Measurements from ENCODE around the gene WWTR1. TPM values are rescaled to one million over a fixed set of nuclear protein-coding genes. Genes with fewer than 3 reads are reported as not detected.

WWTR1 gene
- total and polyA plus RNA-seq, 4 experiments from 2014 or later, result 0.41 to 1.2 (median 1.1) TPM; not detected in 1

DNA sequence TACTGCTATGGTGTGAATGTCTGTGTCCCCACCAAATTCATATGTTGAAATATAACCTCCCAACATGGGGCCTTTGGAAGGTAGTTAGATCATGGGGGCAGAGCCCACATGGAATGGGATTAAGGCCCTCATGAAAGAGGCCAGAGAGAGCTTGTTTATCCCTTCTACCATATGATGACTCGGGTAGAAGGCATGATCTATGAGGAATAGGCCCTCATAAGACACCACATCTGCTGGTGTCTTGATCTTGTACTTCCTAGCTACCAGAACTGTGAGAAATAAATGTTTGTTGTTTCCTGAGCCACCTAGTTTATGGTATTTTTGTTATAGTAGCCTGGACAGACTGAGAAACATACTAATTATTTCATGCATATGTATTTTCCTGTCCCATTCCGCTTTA is 51.9 kb downstream of the WWTR1 start:
- Mint-ChIP-seq H3K27me3 (peaks cover 0 to 9% of the 10 kb centered on the region in 2 donors), H3K27ac (no peak overlapping the region), H3K36me3 (no peaks in the 10 kb centered on the region), H3K4me3 (no peak overlapping the region), H3K4me1 (no peaks in the 10 kb centered on the region), H3K9me3 (peaks cover 0 to 2% (median 0%) of the 10 kb centered on the region in 8 donors)
- H3K27me3 ChIP-seq (ENCODE audit: insufficient read depth, low read length), result no peaks in the 10 kb centered on the region
- no peak overlapping the region for H3K4me3 ChIP-seq (ENCODE audit: low read length in 2 of 2)
- POLR2A ChIA-PET (ENCODE audit: partially characterized antibody), result no interaction called here
- no peaks in the 10 kb centered on the region for H3K9me3 ChIP-seq (ENCODE audit: control insufficient read depth in 1 of 2, low read length in 2 of 2)
- no peak for DNase-seq
- H3K36me3 ChIP-seq (ENCODE audit: insufficient read depth, low read length), result no peaks in the 10 kb centered on the region
- intact Hi-C loops (cut with micrococcal nuclease), result no loop called here
- CTCF ChIA-PET (ENCODE audit: partially characterized antibody), result no interaction called here
- no peak overlapping the region for H3K27ac ChIP-seq (ENCODE audit: low read depth, low read length)
- no peaks in the 10 kb centered on the region for H3K4me1 ChIP-seq (ENCODE audit: insufficient read depth, low read length)

DNA sequence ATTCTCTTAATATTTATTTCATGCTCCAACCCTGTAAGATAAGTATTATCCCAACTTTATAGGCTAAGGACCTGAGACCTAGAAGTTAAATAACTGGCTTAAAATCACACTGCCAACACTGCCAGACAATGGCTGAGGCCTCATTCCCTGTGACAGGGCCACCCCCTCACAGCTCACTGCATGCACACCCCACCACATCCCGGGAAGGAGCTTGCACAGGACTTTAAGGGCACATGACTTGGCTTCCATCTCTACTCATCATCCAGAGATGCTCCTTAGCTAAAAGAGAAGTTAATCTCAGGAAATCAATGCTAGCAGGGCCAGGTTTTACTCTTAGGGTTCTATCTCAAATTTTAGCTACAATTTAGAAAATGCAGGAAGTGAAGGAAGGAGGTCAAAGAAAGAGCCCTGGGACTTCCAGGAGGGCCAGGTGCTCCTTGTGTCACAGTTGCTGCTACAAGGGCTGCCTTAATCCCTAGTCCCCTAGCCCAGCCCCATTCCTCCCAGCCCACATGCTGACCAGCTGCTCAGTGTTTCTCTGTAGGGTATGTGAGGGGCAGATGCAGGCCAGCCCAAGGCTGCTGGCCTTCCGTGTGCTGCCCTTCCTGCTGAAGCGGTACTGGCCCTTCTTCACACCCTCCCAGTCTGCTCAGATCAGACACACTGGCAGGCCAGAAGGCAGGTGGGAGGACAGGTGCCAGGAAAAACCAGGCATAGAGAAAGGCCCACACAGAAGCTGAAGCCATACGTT is 53.5 kb downstream of the WWTR1 start:
- H3K4me3 Mint-ChIP-seq, result no peak overlapping the region
- Histone ChIP-seq H3K9me3 (ENCODE audit: control insufficient read depth in 1 of 2, low read length in 2 of 2) (no peaks in the 10 kb centered on the region), H3K4me3 (ENCODE audit: low read length in 2 of 2) (no peak overlapping the region), H3K27ac (ENCODE audit: low read depth, low read length) (no peak overlapping the region), H3K27me3 (ENCODE audit: insufficient read depth, low read length) (no peaks in the 10 kb centered on the region), H3K4me1 (ENCODE audit: insufficient read depth, low read length) (no peaks in the 10 kb centered on the region), H3K36me3 (ENCODE audit: insufficient read depth, low read length) (no peaks in the 10 kb centered on the region)
- H3K27ac Mint-ChIP-seq, result no peak overlapping the region
- DNase-seq, result no peak
- H3K9me3 Mint-ChIP-seq, result peaks cover 0 to 2% (median 0%) of the 10 kb centered on the region in 8 donors
- ChIA-PET POLR2A (ENCODE audit: partially characterized antibody) (no interaction called here), CTCF (ENCODE audit: partially characterized antibody) (no interaction called here)
- intact Hi-C loops (cut with micrococcal nuclease), result no loop called here
- no peaks in the 10 kb centered on the region for H3K36me3 Mint-ChIP-seq
- peaks cover 0 to 4% of the 10 kb centered on the region in 2 donors for H3K27me3 Mint-ChIP-seq
- no peaks in the 10 kb centered on the region for H3K4me1 Mint-ChIP-seq

DNA sequence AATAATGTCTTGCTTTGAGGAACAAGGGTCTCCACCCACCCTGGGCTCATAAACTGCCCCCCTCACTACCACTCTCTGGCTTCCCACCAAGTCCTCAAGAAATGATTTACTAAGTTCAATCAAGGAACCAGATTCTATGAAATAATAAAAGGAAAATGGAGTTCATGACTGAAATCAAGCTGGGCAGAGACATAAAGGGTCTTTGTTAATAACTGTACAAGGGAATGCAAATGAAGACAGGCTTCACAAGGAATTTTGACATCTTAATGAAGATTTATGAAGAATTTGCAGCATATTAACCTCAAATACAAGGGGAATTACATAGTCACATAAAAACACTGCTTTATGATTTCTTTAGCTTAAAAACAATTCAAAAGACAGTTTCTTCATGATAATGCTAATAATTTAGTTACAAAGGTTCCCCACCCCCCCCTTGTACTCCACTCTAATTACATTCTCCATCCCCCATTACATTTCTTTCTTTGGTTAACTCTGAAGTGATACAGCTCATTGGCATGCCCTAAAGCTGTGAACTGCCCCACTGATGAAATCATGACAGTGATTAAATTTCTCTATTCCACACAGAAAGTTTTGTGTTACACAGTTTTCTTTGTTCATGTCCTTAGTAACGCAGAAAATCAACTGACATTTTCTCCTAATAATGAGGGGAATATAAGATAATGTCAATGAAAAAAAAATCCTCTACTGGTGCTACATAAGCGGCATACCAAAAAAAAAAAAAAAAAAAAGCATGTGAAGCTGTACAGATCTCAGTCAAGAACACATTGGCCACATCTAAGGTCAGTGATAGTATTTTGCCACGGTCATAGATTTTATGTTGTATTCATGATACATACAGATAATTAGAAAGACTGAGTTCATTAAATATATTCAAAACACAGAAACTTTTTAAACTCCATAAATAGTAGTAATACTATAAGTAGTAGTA is 54.4 kb downstream of the WWTR1 start:
- H3K9me3 ChIP-seq (ENCODE audit: control insufficient read depth in 1 of 2, low read length in 2 of 2), result no peaks in the 10 kb centered on the region
- H3K36me3 Mint-ChIP-seq, result no peaks in the 10 kb centered on the region
- H3K4me1 ChIP-seq (ENCODE audit: insufficient read depth, low read length), result no peaks in the 10 kb centered on the region
- CTCF ChIA-PET (ENCODE audit: partially characterized antibody), result no interaction called here
- peak overlapping the region in 1 of 7 donors; percentile 7 for H3K27ac Mint-ChIP-seq
- H3K27me3 Mint-ChIP-seq, result peaks cover 0 to 4% of the 10 kb centered on the region in 2 donors
- peaks cover 0 to 2% (median 0%) of the 10 kb centered on the region in 8 donors for H3K9me3 Mint-ChIP-seq
- POLR2A ChIA-PET (ENCODE audit: partially characterized antibody), result no interaction called here
- H3K4me3 ChIP-seq (ENCODE audit: low read length in 2 of 2), result no peak overlapping the region
- H3K27me3 ChIP-seq (ENCODE audit: insufficient read depth, low read length), result no peaks in the 10 kb centered on the region
- no peaks in the 10 kb centered on the region for H3K4me1 Mint-ChIP-seq
- DNase-seq, result no peak
- intact Hi-C loops (cut with micrococcal nuclease), result no loop called here
- no peak overlapping the region for H3K4me3 Mint-ChIP-seq
- H3K36me3 ChIP-seq (ENCODE audit: insufficient read depth, low read length), result no peaks in the 10 kb centered on the region
- no peak overlapping the region for H3K27ac ChIP-seq (ENCODE audit: low read depth, low read length)

DNA sequence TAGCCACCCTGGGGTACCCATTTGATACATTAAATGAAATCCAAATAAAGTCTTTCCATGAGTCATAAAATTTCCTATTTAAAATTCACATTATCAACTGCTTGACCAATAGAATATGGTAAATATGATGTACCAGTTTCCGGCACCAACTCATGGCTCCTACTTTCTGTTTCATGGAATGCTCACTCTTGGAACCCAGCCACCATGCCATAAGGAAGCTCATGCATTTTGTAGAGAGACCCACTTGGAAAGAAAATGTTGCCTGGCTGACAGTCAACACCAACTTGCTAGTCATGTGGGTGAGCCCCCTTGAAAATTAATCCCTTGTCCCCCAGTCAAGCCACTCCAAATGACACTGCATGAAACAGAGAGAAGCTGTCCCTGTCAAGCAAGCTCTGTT is 57.2 kb downstream of the WWTR1 start:
- ChIA-PET CTCF (ENCODE audit: partially characterized antibody) (no interaction called here), POLR2A (ENCODE audit: partially characterized antibody) (no interaction called here)
- Histone ChIP-seq H3K27me3 (ENCODE audit: insufficient read depth, low read length) (no peaks in the 10 kb centered on the region), H3K4me3 (ENCODE audit: low read length in 2 of 2) (no peak overlapping the region), H3K9me3 (ENCODE audit: control insufficient read depth in 1 of 2, low read length in 2 of 2) (no peaks in the 10 kb centered on the region), H3K36me3 (ENCODE audit: insufficient read depth, low read length) (no peaks in the 10 kb centered on the region), H3K4me1 (ENCODE audit: insufficient read depth, low read length) (no peaks in the 10 kb centered on the region), H3K27ac (ENCODE audit: low read depth, low read length) (no peak overlapping the region)
- no peak overlapping the region for H3K27ac Mint-ChIP-seq
- no peak overlapping the region for H3K4me3 Mint-ChIP-seq
- DNase-seq, result no peak
- H3K9me3 Mint-ChIP-seq, result peaks cover 0 to 2% (median 0%) of the 10 kb centered on the region in 8 donors
- no peaks in the 10 kb centered on the region for H3K36me3 Mint-ChIP-seq
- peaks cover 0 to 2% of the 10 kb centered on the region in 2 donors for H3K27me3 Mint-ChIP-seq
- intact Hi-C loops (cut with micrococcal nuclease), result no loop called here
- H3K4me1 Mint-ChIP-seq, result no peaks in the 10 kb centered on the region

DNA sequence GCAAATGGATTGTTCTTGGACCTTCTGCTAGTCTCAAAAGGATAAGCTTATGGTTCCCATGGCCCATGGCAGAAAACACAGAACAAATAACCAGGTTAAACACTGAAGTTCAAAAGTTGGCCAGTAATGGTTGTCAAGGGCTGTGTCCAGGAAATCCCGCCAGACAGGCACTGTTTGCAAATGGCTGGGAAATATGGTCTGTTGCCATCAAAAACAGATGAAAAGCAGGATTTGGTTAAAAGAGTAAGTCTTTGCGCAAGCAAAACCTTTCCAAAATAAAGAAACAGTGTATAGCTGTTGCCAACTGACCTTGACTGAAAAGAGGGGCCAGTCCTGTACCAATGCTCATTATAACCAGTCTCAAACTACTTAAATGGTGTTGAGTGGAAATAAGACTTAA is 58.6 kb downstream of the WWTR1 start:
- H3K4me1 Mint-ChIP-seq, result no peaks in the 10 kb centered on the region
- H3K27ac Mint-ChIP-seq, result no peak overlapping the region
- H3K27me3 Mint-ChIP-seq, result peaks cover 0 to 2% of the 10 kb centered on the region in 2 donors
- ChIA-PET POLR2A (ENCODE audit: partially characterized antibody) (no interaction called here), CTCF (ENCODE audit: partially characterized antibody) (no interaction called here)
- Histone ChIP-seq H3K9me3 (ENCODE audit: control insufficient read depth in 1 of 2, low read length in 2 of 2) (no peaks in the 10 kb centered on the region), H3K4me1 (ENCODE audit: insufficient read depth, low read length) (no peaks in the 10 kb centered on the region), H3K36me3 (ENCODE audit: insufficient read depth, low read length) (no peaks in the 10 kb centered on the region), H3K4me3 (ENCODE audit: low read length in 2 of 2) (no peak overlapping the region), H3K27ac (ENCODE audit: low read depth, low read length) (no peak overlapping the region), H3K27me3 (ENCODE audit: insufficient read depth, low read length) (no peaks in the 10 kb centered on the region)
- peaks cover 0 to 2% (median 0%) of the 10 kb centered on the region in 8 donors for H3K9me3 Mint-ChIP-seq
- H3K4me3 Mint-ChIP-seq, result no peak overlapping the region
- H3K36me3 Mint-ChIP-seq, result no peaks in the 10 kb centered on the region
- no peak for DNase-seq
- intact Hi-C loops (cut with micrococcal nuclease), result no loop called here

DNA sequence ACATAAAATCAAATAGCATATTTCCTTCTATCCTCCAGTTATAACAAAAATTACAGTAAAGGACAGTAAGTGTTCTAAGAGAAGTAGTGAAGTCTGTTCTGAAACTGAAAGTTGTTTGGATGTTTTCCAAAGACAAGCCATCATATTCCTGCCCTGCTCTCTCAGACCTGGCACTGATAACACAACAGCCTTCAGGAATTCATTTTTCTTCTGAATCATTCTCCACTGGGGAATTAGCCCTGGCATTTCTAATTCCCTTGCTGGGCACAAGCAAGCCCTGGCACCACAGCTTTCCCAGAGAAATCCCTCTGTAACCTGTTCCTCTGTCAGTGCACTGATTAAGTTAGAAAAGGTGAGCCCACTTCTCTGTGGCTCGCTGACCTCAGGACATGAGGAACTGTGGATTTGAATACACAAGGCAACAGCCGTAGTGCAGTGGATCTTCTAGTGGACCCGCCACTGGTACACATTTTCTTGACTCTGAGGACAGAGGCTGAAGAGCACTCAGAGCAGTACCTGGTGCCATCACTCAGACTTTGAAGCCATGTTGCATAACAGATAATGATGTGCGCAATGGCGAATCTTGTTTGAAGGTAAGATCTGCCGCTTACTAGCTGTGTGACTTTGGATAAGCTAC is 61.6 kb downstream of the WWTR1 start:
- intact Hi-C loops (cut with micrococcal nuclease), result no loop called here
- Histone ChIP-seq H3K9me3 (ENCODE audit: control insufficient read depth in 1 of 2, low read length in 2 of 2) (no peaks in the 10 kb centered on the region), H3K4me1 (ENCODE audit: insufficient read depth, low read length) (no peaks in the 10 kb centered on the region), H3K27ac (ENCODE audit: low read depth, low read length) (no peak overlapping the region), H3K36me3 (ENCODE audit: insufficient read depth, low read length) (no peaks in the 10 kb centered on the region), H3K27me3 (ENCODE audit: insufficient read depth, low read length) (no peaks in the 10 kb centered on the region), H3K4me3 (ENCODE audit: low read length in 2 of 2) (no peak overlapping the region)
- H3K36me3 Mint-ChIP-seq, result no peaks in the 10 kb centered on the region
- H3K9me3 Mint-ChIP-seq, result no peaks in the 10 kb centered on the region
- CTCF ChIA-PET (ENCODE audit: partially characterized antibody), result interaction anchor here (1.6 kb wide), 1 partner anchor 212 kb away, joined by 3 read pairs; no protein-coding TSS in a partner anchor
- H3K27ac Mint-ChIP-seq, result no peak overlapping the region
- no peaks in the 10 kb centered on the region for H3K4me1 Mint-ChIP-seq
- no peak for DNase-seq
- POLR2A ChIA-PET (ENCODE audit: partially characterized antibody), result no interaction called here
- H3K27me3 Mint-ChIP-seq, result no peaks in the 10 kb centered on the region
- H3K4me3 Mint-ChIP-seq, result no peak overlapping the region
